Mesenteric fat pad (tissue), 1 donor: Measurements from ENCODE around the gene ZNF236. TPM values are rescaled to one million over a fixed set of nuclear protein-coding genes. Genes with fewer than 3 reads are reported as not detected.
"Not testable (repeated sequence)": the region's sequence is repeated elsewhere in the genome, so short reads cannot be mapped to it uniquely, and the experiment has no call there.

Source experiments
- DNase-seq: peaks from one replicate; pipeline ENCODE4 v3.0.0-alpha.2; 2020; ENCODE audit warnings: low spot score
- total RNA-seq: library from RNA; stranded (reverse); fragmentation: NEBNext Ultra II Directional; extraction: Animal tissue kit (Norgen Biotek cat#: 25700); gene quantifications from one replicate; pipeline ENCODE4 v1.2.1, GENCODE V29; 2021
- donor health status: DM: yes; HTN: yes; CAD: no.

Gene ZNF236
- total RNA-seq, 1 donor from 2014 or later: 14.5 TPM

DNA sequence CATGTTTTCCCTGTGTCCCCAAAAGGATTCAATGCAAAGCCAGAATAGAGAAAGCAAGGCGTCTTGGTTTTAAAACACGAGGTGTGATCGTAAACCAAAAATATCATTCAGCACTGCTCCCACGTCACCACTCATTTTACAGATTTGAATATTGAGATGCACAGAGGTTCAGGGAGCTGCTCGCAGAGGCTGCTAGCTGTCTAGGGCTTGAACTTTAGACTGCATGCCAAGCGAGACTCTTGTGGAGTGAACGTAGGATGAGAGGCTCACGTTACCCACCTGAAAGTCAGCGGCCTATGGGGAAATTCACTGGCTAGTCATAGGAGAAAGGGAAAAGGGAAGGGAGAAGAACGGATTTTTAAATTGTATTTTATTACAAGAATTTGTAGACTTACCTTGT, 180.1 kb downstream of the ZNF236 start:
- DNase-seq: no peak

DNA sequence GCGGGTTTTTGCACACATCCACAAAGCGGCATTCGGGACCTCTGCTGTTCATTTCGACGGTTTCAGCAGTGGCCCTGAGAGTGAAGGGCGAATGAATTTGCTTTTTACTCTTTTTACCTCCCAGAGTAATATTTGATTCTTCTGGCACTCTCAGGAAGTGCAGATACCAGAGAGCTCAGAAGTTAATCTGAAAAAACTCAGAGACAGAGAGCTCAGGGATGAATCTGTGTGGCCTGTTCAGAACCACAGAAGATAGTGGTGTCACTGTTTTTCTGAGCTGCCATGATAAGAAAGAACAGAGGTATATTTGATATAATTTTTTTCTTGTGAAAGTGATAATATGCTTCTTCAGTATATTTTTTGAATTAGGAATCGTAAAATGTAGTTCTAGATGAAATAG, 181.0 kb downstream of the ZNF236 start:
- no peak for DNase-seq

DNA sequence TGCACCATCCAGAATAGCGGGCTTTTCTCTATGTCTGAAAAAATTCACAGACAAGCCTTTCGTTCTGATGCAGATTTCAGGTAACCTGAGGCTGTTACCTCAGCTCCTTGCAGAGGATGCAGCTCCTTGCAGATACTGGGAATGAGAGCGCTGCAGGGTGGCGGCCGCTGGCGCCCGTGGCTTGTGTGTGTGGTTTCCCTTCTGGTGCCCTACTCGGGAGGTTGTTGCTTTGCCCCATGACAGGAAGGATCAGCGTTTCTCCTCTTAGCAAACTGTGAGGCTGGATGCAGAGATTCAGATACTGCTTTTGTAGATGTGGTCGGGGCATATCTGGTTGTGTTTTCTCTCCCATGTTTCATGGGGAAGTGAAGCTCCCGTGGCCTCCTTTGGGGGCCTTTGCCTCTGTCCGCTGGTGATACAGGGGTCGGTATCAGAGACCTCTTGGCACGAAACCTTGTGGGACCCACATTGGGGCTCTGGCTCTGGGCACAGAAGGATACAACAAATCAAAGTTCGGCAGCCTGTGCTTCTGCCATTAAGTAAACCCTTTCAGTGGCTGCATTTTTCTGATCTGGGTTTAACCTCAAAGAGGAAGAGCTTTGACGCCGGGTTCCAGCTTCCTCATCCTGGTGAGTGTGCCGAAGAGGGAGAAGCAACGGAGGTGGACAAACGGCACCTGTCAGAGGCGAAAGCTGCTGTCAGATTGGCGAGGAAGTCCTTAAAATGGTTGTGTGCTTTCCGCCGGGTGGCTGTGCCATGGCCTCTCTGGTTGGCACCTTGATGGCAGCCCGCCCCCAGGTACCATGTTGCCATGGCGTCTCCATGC, 182.4 kb downstream of the ZNF236 start:
- no peak for DNase-seq

DNA sequence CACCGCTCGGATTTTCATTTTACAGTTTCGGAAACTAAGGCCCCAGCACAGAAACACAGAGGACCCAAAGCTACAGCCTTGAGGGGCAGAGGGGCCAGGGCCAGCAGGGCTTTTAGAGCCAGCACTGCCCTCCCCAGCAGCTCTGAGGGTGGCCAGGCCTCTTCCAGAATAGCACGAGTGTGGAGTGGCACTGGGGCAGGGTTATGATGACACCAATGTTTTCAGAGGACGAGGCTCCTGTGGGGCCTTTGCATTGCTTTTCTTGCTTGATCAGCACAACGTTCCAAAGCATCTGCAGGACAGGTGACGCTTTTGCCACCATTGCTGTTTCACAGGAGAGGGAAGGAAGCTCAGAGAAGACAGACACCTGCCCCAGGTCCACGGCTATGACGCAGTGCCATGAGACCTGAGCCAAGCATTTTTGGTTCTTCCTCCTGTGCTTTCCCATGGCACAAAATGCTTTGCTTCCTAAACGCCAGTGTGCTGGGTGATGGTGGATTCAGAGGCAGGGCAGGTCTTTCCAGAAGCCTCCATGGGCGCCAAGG, 183.4 kb downstream of the ZNF236 start:
- no peak for DNase-seq

DNA sequence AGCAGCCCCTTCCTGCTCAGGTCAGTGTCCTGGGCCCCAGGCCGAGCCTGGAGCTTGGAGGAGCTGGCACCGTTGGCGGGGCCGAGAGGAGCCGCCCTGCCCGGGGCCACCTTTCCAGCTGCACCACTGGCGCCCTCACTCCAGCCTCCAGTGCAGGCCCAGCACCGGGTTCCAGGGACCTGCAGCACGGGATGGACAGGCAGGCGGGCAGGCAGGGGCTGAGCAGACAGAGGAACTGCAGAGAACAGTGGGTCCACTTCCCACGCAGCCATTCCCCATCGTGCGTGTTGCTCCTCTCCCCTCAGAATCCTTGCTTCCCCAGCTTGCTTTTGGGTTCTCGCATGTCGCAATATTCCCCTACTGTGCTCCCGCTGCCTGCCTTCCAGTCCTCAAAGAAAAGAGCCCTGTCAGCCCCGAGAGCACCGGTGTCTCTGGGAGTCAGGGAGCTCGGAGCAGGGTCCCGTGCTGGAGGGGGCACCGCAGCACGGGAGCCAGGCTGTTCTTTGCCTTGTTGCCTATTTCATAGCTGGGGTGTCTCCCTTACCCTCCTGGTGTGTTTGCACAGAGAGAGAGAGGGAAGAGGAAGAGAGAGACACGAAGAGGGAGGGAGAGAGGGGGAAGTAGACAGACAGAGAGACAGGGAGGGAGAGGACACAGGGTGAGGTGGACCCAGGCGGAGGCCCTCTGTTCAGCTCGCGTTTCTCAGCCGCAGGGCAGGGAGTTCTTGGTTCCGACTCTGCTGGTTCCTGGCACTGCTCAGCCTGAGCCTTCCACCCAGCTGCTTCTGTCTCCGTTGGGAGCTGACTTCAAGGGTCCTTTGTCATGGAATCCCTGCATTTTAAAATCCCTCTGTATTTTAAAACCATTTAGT, 184.2 kb downstream of the ZNF236 start:
- no peak for DNase-seq

DNA sequence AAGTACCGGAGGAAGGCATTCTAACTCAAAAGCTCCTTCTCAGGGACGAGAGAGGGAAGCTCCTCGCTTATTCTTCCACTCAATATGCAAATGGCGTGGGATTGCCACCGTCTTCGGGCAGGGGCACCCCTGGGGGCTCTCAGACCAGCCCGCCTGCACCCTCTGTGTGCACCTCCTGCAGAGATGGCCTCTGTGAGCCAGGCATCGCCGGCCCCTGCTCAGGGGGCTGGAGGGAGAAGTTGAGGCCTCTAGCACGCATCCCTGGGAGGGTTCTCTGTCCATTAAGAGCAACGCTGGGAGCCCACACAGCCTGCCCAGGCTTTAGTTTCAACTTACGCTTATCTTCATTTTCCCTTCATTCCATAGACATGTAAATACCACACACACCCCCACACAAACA, 184.9 kb downstream of the ZNF236 start:
- DNase-seq: no peak

DNA sequence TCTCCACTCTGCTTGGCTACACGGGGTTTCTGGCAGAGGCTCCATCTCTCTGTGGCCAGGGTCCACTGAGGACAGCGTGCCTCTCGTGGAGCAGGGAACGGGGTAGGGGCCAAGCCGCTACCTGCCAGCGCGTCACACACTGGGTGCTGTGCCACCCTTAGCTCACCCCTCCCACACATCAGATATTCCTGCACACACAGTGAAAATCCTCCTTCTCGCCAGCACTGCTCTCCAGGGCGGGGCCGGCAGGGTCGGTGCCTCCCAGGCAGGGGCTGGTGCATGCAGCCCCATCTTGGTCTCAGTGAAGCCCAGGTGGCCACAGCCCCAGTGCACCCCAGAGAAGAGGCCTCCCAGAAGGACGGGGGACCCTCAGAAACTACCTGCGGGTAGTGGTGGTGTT, 185.6 kb downstream of the ZNF236 start:
- no peak for DNase-seq

DNA sequence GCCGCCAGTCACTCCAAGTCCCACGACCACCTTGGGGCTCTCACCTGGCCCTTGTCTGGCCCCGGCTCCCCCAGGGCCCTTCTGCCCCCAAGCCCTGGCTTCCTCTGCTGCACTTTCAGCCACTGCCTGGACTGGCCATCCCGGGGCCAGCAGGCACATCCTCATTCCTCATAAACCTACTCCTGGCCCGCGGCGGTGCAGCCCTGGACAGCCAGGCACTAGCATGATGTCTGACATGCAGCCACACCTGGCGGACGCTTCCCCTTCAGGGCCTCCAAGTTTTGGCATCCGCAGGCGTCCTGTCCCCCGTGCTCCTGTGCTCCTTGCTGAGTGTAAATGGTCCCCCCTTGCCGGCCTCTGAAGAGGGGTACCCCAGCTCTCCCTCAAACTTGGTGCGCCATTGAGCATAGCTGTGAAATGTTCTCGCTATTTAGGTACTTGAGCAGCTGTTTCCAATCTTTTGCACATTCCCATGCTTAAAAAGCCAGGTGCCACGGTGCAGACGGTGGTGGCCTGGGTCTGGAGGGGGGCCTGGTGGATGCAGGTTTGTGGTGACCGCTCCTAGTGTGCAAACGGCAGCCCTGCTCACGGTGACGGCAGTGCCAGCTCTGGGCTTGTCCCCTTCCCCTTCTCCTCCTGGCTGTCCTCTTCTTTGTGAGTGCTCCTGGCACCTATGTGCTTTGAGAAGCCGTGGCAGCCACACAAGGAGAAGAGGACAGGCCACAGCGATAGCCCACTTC, 186.4 kb downstream of the ZNF236 start:
- DNase-seq: no peak

DNA sequence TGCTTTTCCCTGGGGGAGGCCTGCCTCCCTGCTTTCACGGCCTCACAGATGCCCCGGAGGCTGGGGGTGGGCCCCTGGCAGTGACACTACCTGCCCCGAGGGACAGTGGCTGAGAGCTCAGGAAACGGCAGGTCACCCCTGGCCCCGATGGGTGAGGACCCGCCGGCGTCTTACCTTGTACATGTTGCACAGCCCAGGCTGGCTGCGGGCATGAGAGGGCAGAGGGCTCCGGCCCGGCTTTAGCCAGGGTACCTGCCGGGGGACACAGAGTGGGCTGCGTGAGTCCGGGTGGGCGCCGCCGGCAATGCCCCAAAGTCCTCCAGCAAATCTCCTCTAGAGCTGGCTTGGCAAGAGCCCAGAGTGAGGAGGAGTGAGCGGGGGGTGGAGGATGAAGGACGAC, 187.3 kb downstream of the ZNF236 start:
- DNase-seq: no peak

DNA sequence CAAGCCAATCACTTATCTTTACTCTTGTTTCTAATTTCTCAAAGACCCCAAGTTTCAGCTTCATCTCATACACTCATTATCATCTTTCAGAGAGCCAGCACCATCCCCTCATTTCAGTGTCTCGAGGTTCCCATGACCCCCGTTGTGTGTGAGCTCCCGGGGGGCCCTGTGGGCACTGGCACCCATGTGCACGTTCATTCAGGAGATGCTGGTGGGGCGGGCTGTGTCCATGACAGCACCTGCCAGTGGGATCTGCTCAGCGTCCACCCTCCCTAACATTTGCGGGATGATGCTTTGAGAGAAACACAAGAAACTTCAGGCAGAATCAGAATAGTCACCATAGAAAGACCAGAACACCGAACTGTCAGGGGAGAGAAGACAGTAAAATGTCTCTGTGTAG, 189.8 kb downstream of the ZNF236 start:
- no peak for DNase-seq

DNA sequence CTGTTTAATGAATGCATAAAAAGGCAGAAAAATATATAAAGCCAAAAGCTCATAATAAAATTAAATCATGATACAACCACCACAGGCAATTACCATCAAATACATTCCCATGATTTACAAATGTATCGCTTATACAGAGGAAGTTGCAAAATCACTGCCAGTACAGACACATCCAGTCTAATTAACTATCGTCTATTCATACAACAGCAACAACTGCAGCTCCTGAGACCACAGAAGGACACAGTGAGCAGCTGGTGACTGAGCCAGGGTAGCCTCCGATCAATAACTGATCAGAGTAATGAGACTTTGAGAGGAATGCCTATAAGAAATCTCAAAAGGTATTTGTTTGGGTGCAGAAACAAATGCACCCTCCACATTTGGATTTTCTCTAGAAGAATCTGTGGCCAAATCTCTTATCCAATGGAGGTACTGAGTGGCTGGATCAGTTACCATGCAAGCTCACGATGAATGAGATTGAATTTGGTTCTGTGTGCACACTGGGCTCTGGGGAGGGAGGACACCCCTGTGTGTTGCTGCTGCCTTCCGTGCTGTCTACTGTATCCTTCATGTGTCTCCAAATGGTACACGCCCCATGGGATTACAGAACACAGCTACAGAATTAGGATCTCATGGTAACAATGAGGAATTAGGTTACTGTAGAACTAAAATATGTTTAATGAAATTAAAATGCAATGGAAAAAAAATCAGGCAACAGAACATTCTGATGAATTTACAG, 190.6 kb downstream of the ZNF236 start:
- no peak for DNase-seq

DNA sequence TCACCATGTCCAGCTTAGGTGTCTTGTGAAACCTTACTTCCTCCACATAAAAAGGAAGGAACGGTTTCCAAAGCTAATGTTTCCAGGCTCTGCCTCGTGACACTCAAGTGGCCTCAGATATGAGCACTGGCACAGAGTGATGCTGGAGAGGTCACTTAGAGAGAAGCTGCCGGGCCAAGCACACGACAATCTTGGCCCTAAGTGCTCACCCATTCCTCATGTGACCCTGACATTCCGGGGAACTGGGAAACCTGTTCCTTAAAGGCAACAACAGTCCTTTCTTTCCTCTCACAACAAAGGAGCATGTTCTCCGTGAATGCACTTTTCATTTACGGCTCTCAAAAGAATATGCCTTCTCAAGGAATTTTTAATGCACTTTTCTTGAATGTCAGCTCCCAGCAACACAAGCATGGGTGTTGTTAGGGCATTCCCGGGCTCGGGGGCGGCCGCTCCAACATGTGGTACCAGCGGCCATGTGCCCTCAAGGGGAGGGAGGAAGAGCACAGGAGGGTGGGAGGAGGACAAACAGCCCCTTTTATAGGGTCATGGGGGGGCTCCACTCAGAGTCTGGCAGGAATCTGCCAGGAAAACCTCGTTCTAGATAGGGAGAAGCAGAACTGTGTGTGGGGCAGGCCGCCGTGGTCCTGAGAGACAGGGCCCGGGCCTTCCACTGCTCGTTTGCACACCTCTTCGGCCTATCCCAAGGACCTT, 191.6 kb downstream of the ZNF236 start:
- no peak for DNase-seq

DNA sequence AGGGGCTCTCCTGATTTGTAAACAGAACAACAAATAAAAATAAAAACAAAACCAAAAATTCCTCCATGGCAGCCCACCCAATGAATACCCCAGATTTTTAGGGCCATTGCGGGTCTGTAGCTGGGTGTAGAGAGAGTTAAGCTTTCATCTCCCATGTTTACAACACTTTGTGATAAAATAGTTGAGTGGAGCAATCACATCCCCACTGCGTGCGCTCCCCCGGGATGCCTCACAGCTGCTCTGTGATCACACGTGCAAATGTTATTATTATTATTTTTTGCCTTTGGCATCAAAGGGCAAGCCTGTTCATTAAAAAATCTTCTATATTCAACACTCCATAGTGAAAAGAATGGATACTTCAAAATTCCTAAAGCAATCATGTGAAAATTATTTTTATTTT, 192.2 kb downstream of the ZNF236 start:
- DNase-seq: no peak

DNA sequence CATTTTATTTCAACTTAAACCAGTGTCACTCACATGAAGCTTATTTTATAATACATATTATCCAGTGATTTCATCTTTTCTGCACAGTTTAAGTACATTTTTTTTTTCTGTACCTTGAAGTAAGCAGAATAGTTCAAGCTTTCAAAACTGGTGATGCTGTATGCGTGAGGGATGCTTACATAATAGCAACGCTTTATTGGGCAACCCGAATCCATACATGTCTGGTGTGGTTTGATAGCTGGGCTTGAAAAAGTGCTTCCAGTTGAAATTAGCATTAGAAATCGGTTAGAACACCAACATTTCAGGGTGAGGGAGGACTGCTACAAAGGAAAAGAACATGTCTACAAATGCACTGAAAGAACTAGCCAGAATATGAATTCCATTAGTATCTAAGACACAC, 192.8 kb downstream of the ZNF236 start:
- no peak for DNase-seq

DNA sequence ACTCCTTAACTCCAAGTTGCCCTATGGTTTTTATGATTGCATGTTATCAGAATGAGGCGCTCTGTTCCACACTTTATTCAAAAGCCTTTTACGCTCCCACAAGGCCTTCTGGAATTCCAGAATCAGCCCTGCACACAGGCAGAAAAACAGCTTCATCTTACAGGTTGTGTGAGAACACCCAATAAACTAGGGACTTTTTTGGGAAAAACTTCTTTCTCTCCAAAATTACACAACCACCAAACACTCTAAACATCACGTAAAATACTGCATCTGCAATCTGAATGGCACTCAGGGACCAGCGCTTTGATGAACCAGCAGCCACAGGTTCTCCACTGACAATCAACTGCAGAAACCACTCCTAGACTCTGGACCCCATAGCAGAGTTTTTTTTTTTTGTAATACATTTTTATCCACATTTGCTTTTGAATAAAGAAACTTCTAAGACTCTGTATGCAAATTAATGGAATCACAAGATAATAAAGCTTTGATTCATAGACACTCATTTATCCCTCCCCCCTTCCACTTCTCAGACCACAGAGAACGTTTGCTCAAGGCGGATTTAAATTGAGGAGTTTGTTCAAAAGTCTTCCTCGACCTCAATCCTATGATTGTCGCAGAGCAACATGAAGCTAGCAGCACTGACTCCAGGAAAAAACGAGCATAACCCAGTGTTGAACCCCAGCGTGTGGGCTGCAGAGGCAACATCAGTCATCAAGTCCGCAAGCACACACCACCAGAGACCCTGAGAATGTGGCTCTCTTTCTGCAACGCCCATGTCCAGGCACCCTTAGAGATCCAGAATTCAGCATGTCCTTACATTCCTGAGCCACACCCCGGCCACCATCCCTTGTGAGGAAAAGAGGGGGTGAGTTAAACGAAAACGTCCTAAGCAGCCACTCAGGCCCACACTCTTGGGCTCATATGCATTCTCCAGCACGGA, 193.7 kb downstream of the ZNF236 start:
- no peak for DNase-seq

DNA sequence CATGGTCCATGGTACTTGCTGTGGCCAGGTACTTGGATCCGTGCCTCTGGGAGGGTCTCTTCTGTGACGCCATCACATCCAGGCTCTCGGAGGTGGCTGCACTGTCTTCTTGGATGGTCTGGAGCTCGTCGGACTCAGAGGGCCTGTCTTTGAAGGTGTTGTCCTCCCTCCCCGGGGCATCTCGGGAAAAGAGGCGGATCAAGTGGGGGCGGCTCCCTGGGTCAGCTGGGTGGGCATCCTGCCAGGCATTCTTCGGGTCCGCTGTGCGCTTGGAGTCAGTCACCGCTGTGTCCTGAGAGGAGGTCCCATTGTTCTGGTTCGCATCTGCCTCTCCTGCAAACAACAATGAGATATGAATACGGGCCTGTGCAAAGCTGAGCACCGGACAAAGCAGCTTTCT, 194.6 kb downstream of the ZNF236 start:
- no peak for DNase-seq

DNA sequence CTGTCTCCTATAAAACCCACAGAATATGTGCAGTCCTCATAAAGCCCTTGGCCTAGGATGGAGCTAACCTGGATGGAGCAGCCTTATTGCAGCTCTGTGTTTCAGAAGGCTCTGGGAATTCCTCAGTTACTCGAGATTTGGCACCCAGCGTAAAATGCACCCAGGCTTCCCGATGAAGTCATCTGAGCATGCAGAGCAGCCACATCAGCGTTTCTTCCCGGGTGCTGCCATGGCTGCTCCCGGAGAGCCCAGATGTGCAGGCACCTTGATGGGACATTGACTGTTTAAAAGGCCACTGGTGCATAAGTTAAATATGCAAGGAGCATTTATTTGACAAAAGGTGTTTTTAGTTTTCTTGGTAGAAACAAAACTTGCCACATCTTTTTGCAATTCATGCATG, 195.0 kb downstream of the ZNF236 start:
- DNase-seq: no peak

DNA sequence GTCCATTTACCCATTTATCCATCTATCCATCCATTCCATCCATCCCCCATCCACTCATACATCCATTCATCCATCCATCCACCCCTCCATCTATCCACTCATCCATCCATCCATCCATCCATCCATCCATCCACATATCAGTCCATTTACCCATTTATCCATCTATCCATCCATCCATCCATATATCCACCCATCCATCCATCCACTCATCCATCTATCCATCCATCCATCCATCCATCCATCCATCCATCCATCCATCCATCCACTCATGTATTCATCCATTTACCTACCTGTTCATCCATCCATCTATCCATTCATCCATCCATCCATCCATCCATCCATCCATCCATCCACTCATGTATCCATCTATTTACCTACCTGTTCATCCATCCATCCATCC, 196.3 kb downstream of the ZNF236 start:
- DNase-seq: not testable (repeated sequence)

DNA sequence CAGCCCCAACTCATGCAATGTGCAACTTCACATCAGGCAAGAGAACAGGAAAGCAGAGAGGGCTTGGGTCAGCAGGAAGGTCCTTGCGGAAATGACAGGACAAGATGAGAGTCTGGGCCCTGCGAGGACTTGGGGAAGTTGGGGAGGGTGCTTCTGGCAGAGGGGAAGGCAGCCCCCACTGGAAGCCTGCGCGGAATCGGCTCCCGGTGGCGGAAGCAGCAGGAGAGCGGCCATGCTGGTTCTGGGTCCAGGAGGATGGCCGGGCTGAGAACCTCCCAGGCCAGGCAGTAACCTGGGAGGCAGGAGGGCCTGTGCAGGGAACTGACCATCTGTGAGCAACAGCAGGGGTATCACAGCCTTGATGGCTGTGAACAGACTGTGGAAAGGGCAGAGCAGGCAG, 197.3 kb downstream of the ZNF236 start:
- DNase-seq: no peak
